GM12878 (cell line): Measurements from ENCODE around the gene ATRNL1. TPM values are rescaled to one million over a fixed set of nuclear protein-coding genes. Genes with fewer than 3 reads are reported as not detected.

Experiments
- ATAC-seq: fragments of 200-7000 bp; cut with Tn5 transposase; 3 replicates; pipeline ENCODE4 v1.9.1; 2020; ENCODE audit warnings: mild to moderate bottlenecking, moderate library complexity
- BruUV-seq: library from RNA; stranded (reverse); fragments of 400-500 nt; replicated peaks from 2 replicates; lab custom pipeline; 2021; lab: Mats Ljungman, UMichigan
- CTCF ChIA-PET: fragments of 300-600 bp; sonication (Branson Sonifier 250); formaldehyde crosslinking; extraction: SDS; loops from one replicate; lab custom pipeline; 2021; ENCODE audit warnings: inconsistent platforms; lab: Yijun Ruan, JAX
- POLR2A ChIA-PET: fragments of 350-600 bp; formaldehyde crosslinking; extraction: SDS; loops from one replicate; lab custom pipeline; 2021; ENCODE audit warnings: inconsistent platforms; lab: Charles Lee
- RAD21 ChIA-PET: fragments of 300-600 bp; sonication (Branson Sonifier 250); formaldehyde crosslinking; loops from one replicate; lab custom pipeline; 2023; ENCODE audit warnings: antibody characterized with exemption; ENCODE audit not compliant: unreplicated experiment; lab: Charles Lee
- SMC1A ChIA-PET: fragments of 300-600 bp; sonication (Branson Sonifier 250); formaldehyde crosslinking; loops from one replicate; lab custom pipeline; 2023; ENCODE audit not compliant: unreplicated experiment, uncharacterized antibody; lab: Charles Lee
- DNase-seq: peaks from one replicate; pipeline ENCODE4 v3.0.0-alpha.2; 2011; ENCODE audit warnings: low read depth, low spot score
- FAIRE-seq: peaks from 3 replicates; lab custom pipeline; 2011; peaks lifted over from hg19 to GRCh38; lab: Jason Lieb, UNC
- H2AFZ ChIP-seq: 2 replicates; pipeline ENCODE4 v1.6.0; 2011; ENCODE audit warnings: low read depth, low read length, control low read depth; ENCODE audit not compliant: control insufficient read depth
- H3K27ac ChIP-seq: 2 replicates; pipeline ENCODE4 v1.5.1; 2011; ENCODE audit warnings: control low read depth; ENCODE audit not compliant: control insufficient read depth, insufficient read depth
- H3K27me3 ChIP-seq, 2 experiments: replicated peaks in 1 of 2; 2 replicates each; pipeline versions ENCODE4 v1.6.0 to v1.6.1; 2011; ENCODE audit warnings: low read length in 1 of 2; ENCODE audit not compliant: control insufficient read depth in 2 of 2, insufficient read depth in 2 of 2
- H3K36me3 ChIP-seq, 2 experiments: 2 replicates each; pipeline ENCODE4 v1.5.1; 2011; ENCODE audit warnings: low read length in 1 of 2; ENCODE audit not compliant: control insufficient read depth in 2 of 2, insufficient read depth in 2 of 2
- H3K4me1 ChIP-seq: 2 replicates; pipeline ENCODE4 v1.6.1; 2011; ENCODE audit warnings: mild to moderate bottlenecking, low read length, moderate library complexity, mixed read lengths; ENCODE audit not compliant: control insufficient read depth, insufficient read depth
- H3K4me2 ChIP-seq: 2 replicates; pipeline ENCODE4 v1.6.0; 2011; ENCODE audit warnings: control low read depth; ENCODE audit not compliant: control insufficient read depth, insufficient read depth
- H3K4me3 ChIP-seq: fragments of 200-600 bp; sonication (generic); 2 replicates; pipeline ENCODE4 v1.5.1; 2016
- H3K79me2 ChIP-seq: 2 replicates; pipeline ENCODE4 v1.6.0; 2011; ENCODE audit warnings: low read length; ENCODE audit not compliant: control insufficient read depth, insufficient read depth
- H3K9ac ChIP-seq: 2 replicates; pipeline ENCODE4 v1.8.0; 2011; ENCODE audit warnings: low read length, control low read depth, mixed read lengths; ENCODE audit not compliant: control insufficient read depth, insufficient read depth
- H3K9me3 ChIP-seq: replicated peaks from 3 replicates; pipeline ENCODE4 v1.5.1; 2011; ENCODE audit warnings: mild to moderate bottlenecking, low read length; ENCODE audit not compliant: control insufficient read depth, insufficient read depth
- H4K20me1 ChIP-seq: 2 replicates; pipeline ENCODE4 v1.6.0; 2011; ENCODE audit not compliant: control insufficient read depth, insufficient read depth
- ATF7 ChIP-seq: fragments of 450-650 bp; IDR thresholded peaks from 2 replicates; pipeline ENCODE4 v1.6.1; 2016; ENCODE audit warnings: low read depth, mild to moderate bottlenecking
- BMI1 ChIP-seq: fragments of 450-650 bp; IDR thresholded peaks from 2 replicates; pipeline ENCODE4 v1.6.1; 2016; ENCODE audit warnings: mild to moderate bottlenecking, moderate library complexity, borderline replicate concordance
- FOS ChIP-seq: IDR thresholded peaks from 3 replicates; pipeline ENCODE4 v1.6.1; 2011; ENCODE audit warnings: borderline replicate concordance; ENCODE audit not compliant: insufficient read length; ENCODE audit errors: extremely low read depth
- GABPA ChIP-seq: IDR thresholded peaks from 2 replicates; pipeline ENCODE4 v1.6.1; 2014; ENCODE audit warnings: antibody characterized with exemption, low read depth, mild to moderate bottlenecking, inconsistent platforms
- MYC ChIP-seq: IDR thresholded peaks from 2 replicates; pipeline ENCODE4 v1.6.1; 2011; ENCODE audit warnings: mild to moderate bottlenecking, low read length, moderate library complexity, inconsistent platforms; ENCODE audit not compliant: insufficient read depth, insufficient replicate concordance, insufficient read length, severe bottlenecking
- RBBP5 ChIP-seq: fragments of 200-600 bp; sonication (generic); conservative IDR thresholded peaks from 2 replicates; pipeline ENCODE4 v1.6.1; 2016
- ZBTB33 ChIP-seq: fragments of 450-650 bp; IDR thresholded peaks from 2 replicates; pipeline ENCODE4 v1.6.1; 2017; ENCODE audit warnings: mild to moderate bottlenecking
- WGBS: methylation state at CpG from one replicate; pipeline ENCODE4 v1.1.6; 2016; ENCODE audit warnings: low lambda C conversion rate; ENCODE audit not compliant: insufficient replicate concordance, insufficient coverage; ENCODE audit errors: missing lambda C conversion rate; 5-methylcytosine and 5-hydroxymethylcytosine counted together
- in situ Hi-C: fragments of 300-500 bp; cut with MboI; formaldehyde crosslinking; loops from 9 replicates; pipeline ENCODE4 v1.14.3; 2018; ENCODE audit warnings: mixed read lengths
- intact Hi-C: fragments of 100-400 bp; cut with micrococcal nuclease; formaldehyde crosslinking; loops from one replicate; pipeline ENCODE4 v1.14.2; 2022; ENCODE audit not compliant: unreplicated experiment
- polyA plus RNA-seq, 11 experiments: library from polyadenylated mRNA; depleted of rRNA in 4 of 11; unstranded in 6 of 11; stranded (reverse) in 5 of 11; fragments of >200 nt; fragmentation: Nextera tagmentation in 4 of 11; fragmentation: Illumina TruSeq in 1 of 11; extraction: Ambion mirVana in 4 of 11; extraction: Trizol in 1 of 11; gene quantifications; 1 replicate in 1 of 11; 2 replicates in 10 of 11; pipeline versions ENCODE4 v1.2.1 to v1.2.3, GENCODE V29; 2011 to 2016; ENCODE audit warnings: inconsistent platforms in 2 of 11, missing spikeins in 2 of 11, low read depth in 1 of 11
- total RNA-seq, 4 experiments: library from RNA; depleted of rRNA in 3 of 4; stranded (reverse); fragments of >200 nt in 3 of 4; fragmentation: Illumina TruSeq in 1 of 4; extraction: Trizol in 1 of 4; gene quantifications; 2 replicates each; pipeline versions ENCODE4 v1.2.1 to v1.2.3, GENCODE V29; 2013 to 2021

The ATRNL1 gene
- total and polyA plus RNA-seq, 10 of the 15 experiments (the other 5 are each of a cell fraction or from before 2014, with no cell fraction given) = 0.03 to 1.4 (median 0.34) TPM

GRCh38 chr10:115953968-115954367, 860.8 kb downstream of the ATRNL1 start (continued):
- TF ChIP-seq ZBTB33 (no peak), BMI1 (no peak), GABPA (no peak)
- TF ChIP-seq, all 136 proteins: peak for 0

- Histone ChIP-seq H3K4me3 (no peak overlapping the region), H3K27ac (no peak overlapping the region), H2AFZ (no peak overlapping the region), H3K27me3 (no peaks in the 10 kb centered on the region), H3K9ac (no peak overlapping the region), H3K36me3 (no peaks in the 10 kb centered on the region), H3K9me3 (no peaks in the 10 kb centered on the region), H4K20me1 (no peaks in the 10 kb centered on the region), H3K4me2 (no peak overlapping the region), H3K79me2 (no peaks in the 10 kb centered on the region), H3K4me1 (no peaks in the 10 kb centered on the region)
- TF ChIP-seq RBBP5 = no peak
- TF ChIP-seq MYC = no peak
- TF ChIP-seq ATF7 = no peak
- no peak for TF ChIP-seq FOS
- 4% methylated on average over 5 of the region's 5 CpGs for WGBS
- FAIRE-seq (no peak), DNase-seq (no peak), ATAC-seq (no peak)
- SMC1A ChIA-PET = no interaction called here
- in situ Hi-C loops = no loop called here
- intact Hi-C loops = no loop called here
- BruUV-seq = no TSS peak
- CTCF ChIA-PET = no interaction called here
- POLR2A ChIA-PET = no interaction called here
- RAD21 ChIA-PET = no interaction called here
These were observed 863.3 kb downstream of the ATRNL1 start for GRCh38 chr10:115956225-115957011.
